CD4-positive, alpha-beta T cell (primary cell): ENCODE results near the gene PGR. TPM values are rescaled to one million over a fixed set of nuclear protein-coding genes. Genes with fewer than 3 reads are reported as not detected.

Source experiments
- ATAC-seq: fragments of 200-7000 bp; cut with Tn5 transposase; one replicate; pipeline ENCODE4 v1.10.0; 2022; ENCODE audit warnings: mild to moderate bottlenecking; ENCODE audit not compliant: poor library complexity
- CTCF ChIA-PET: fragments of 350-600 bp; sonication (Branson Sonifier 250); formaldehyde crosslinking; loops from one replicate; lab custom pipeline; 2021; ENCODE audit warnings: antibody characterized with exemption, inconsistent platforms; lab: Charles Lee
- POLR2A ChIA-PET: fragments of 350-600 bp; sonication (Branson Sonifier 250); formaldehyde crosslinking; loops from one replicate; lab custom pipeline; 2021; ENCODE audit warnings: antibody characterized with exemption, inconsistent platforms; lab: Charles Lee
- DNase-seq, 14 experiments: peaks; one replicate each; pipeline ENCODE4 v3.0.0-alpha.2; 2013 to 2020; ENCODE audit warnings: mixed read lengths in 2 of 14
- H3K27ac ChIP-seq, 2 donors: one replicate each; pipeline versions ENCODE4 v1.5.1 to v1.7.0; 2013; ENCODE audit warnings: low read length in 2 of 2, low read depth in 1 of 2, mild to moderate bottlenecking in 1 of 2
- H3K27me3 ChIP-seq, 2 experiments: 1 replicate in 1 of 2; 2 replicates in 1 of 2; pipeline versions ENCODE4 v1.6.1 to v1.7.0; 2013; ENCODE audit warnings: low read length in 2 of 2, control low read depth in 1 of 2, mild to moderate bottlenecking in 1 of 2, moderate library complexity in 1 of 2; ENCODE audit not compliant: insufficient read depth in 2 of 2, control insufficient read depth in 1 of 2
- H3K36me3 ChIP-seq: one replicate; pipeline ENCODE4 v1.6.1; 2013; ENCODE audit warnings: low read length, control low read depth; ENCODE audit not compliant: insufficient read depth
- H3K4me1 ChIP-seq: one replicate; pipeline ENCODE4 v1.6.1; 2013; ENCODE audit warnings: low read length, control low read depth; ENCODE audit not compliant: insufficient read depth
- H3K4me3 ChIP-seq: one replicate; pipeline ENCODE4 v1.5.1; 2013; ENCODE audit warnings: mild to moderate bottlenecking, low read length, moderate library complexity
- H3K9me3 ChIP-seq, 2 experiments: 1 replicate in 1 of 2; 2 replicates in 1 of 2; pipeline versions ENCODE4 v1.6.1 to v1.7.0; 2013; ENCODE audit warnings: low read length in 2 of 2, mild to moderate bottlenecking in 2 of 2, control low read depth in 1 of 2, moderate library complexity in 1 of 2; ENCODE audit not compliant: control insufficient read depth in 1 of 2, insufficient read depth in 1 of 2
- H3K27ac Mint-ChIP-seq: one replicate; pipeline ENCODE4 v1.8.0; 2020; ENCODE audit warnings: mixed read lengths
- H3K27me3 Mint-ChIP-seq: one replicate; pipeline ENCODE4 v1.8.0; 2021; ENCODE audit warnings: mixed read lengths
- H3K36me3 Mint-ChIP-seq: one replicate; pipeline ENCODE4 v1.8.0; 2021; ENCODE audit warnings: low read depth, mixed read lengths
- H3K4me1 Mint-ChIP-seq: one replicate; pipeline ENCODE4 v1.8.0; 2021; ENCODE audit warnings: low read depth, mixed read lengths
- H3K4me3 Mint-ChIP-seq: one replicate; pipeline ENCODE4 v1.8.0; 2020; ENCODE audit warnings: mild to moderate bottlenecking, mixed read lengths
- H3K9me3 Mint-ChIP-seq: one replicate; pipeline ENCODE4 v1.8.0; 2020; ENCODE audit warnings: mixed read lengths
- intact Hi-C, 2 experiments: fragments of 100-400 bp; cut with DNase I in 1 of 2; cut with micrococcal nuclease in 1 of 2; formaldehyde crosslinking; loops; one replicate each; pipeline versions ENCODE4 v1.15.1 to v1.9.0; 2023 to 2025; cut with DNase I, micrococcal nuclease
- total RNA-seq, 174 experiments: library from RNA in 2 of 174; stranded (reverse) in 2 of 174; gene quantifications; one replicate each; pipeline ENCODE4 v1.2.3 and lab custom pipeline; 2021 to 2026
- TF ChIP-seq, protein P1 (sequence below): fragments of 200-600 bp; IDR thresholded peaks from one replicate; pipeline ENCODE4 v1.8.0; 2022; ENCODE audit warnings: antibody characterized with exemption, mild to moderate bottlenecking

Gene PGR
- total RNA-seq, 2 experiments from 2014 or later, result not detected

DNA sequence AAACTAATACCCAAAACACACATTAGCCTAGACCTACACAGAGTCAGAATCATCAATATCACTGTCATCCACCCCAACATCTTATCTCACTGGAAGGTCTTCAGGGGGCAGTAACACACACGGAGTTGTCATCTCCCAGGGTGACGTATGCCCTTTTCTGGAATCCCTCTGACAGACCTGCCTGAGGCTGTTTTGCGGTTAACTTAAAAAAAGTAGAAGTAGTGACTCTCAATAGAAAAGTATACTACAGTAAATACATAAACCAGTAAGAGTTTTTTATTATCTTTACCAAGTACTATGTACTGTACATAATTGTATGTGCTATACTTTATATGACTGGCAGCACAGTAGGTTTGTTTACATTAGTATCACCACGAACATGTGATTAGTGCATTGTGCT lies 80.5 kb downstream of the PGR start:
- no peaks in the 10 kb centered on the region for H3K27me3 ChIP-seq
- H3K9me3 ChIP-seq, result no peaks in the 10 kb centered on the region
- DNase-seq, result no peak
- Mint-ChIP-seq H3K4me3 (no peak overlapping the region), H3K36me3 (no peaks in the 10 kb centered on the region), H3K4me1 (no peaks in the 10 kb centered on the region), H3K27me3 (no peaks in the 10 kb centered on the region), H3K27ac (no peak overlapping the region), H3K9me3 (peaks cover 4% of the 10 kb centered on the region)
- no peak for ATAC-seq
- TF ChIP-seq, protein P1, sequence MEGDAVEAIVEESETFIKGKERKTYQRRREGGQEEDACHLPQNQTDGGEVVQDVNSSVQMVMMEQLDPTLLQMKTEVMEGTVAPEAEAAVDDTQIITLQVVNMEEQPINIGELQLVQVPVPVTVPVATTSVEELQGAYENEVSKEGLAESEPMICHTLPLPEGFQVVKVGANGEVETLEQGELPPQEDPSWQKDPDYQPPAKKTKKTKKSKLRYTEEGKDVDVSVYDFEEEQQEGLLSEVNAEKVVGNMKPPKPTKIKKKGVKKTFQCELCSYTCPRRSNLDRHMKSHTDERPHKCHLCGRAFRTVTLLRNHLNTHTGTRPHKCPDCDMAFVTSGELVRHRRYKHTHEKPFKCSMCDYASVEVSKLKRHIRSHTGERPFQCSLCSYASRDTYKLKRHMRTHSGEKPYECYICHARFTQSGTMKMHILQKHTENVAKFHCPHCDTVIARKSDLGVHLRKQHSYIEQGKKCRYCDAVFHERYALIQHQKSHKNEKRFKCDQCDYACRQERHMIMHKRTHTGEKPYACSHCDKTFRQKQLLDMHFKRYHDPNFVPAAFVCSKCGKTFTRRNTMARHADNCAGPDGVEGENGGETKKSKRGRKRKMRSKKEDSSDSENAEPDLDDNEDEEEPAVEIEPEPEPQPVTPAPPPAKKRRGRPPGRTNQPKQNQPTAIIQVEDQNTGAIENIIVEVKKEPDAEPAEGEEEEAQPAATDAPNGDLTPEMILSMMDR, result no peak
- H3K36me3 ChIP-seq, result no peaks in the 10 kb centered on the region
- H3K4me1 ChIP-seq, result no peaks in the 10 kb centered on the region
- H3K4me3 ChIP-seq, result no peak overlapping the region
- intact Hi-C loops, result no loop called here
- ChIA-PET CTCF (no interaction called here), POLR2A (no interaction called here)
- H3K27ac ChIP-seq, result no peak overlapping the region

DNA sequence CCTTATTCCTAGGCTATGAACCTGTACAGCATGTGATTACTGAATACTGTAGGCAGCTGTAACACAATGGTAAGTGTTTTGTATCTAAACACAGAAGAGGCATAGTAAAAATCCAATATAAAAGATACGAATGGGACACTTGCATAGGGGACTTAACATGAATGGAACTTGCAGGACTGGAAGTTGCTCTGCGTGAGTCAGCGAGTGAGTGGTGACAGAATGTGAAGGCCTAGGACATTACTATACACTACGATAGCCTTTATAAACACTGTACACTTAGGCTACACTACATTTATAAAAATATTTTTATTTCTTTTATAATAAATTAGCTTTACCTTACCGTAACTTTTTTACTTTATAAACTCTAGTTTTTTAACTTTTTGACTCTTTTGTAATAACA lies 81.1 kb downstream of the PGR start:
- no peaks in the 10 kb centered on the region for H3K4me1 ChIP-seq
- no peaks in the 10 kb centered on the region for H3K27me3 Mint-ChIP-seq
- ATAC-seq, result no peak

DNA sequence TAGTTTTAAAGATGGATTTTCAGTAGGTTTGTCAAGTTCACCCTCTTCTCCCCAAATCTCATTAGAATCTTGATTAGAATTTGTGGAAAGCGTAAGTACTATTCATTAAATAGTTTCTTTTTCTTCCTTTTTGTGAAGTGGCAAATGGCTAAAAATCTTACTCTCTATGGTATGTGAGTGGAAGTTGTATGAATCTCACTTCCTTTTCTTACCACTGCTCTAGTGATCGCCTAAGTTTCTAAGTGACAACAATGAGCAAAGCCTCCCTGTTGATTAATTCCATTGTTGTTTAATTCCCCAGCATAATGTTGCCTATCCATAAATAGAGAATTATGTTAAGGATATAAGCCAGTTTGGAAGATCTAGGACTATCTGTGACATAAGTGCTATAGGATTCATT lies 82.7 kb downstream of the PGR start:
- no peak overlapping the region for H3K4me3 ChIP-seq
- H3K9me3 ChIP-seq, result no peaks in the 10 kb centered on the region
- no peak for DNase-seq
- intact Hi-C loops, result no loop called here
- Mint-ChIP-seq H3K36me3 (no peaks in the 10 kb centered on the region), H3K9me3 (peaks cover 4% of the 10 kb centered on the region), H3K27ac (no peak overlapping the region), H3K4me3 (no peak overlapping the region), H3K4me1 (no peaks in the 10 kb centered on the region), H3K27me3 (no peaks in the 10 kb centered on the region)
- no peaks in the 10 kb centered on the region for H3K27me3 ChIP-seq
- ChIA-PET POLR2A (no interaction called here), CTCF (no interaction called here)
- TF ChIP-seq, protein P1, result no peak
- no peak for ATAC-seq
- H3K36me3 ChIP-seq, result no peaks in the 10 kb centered on the region
- no peak overlapping the region for H3K27ac ChIP-seq
- H3K4me1 ChIP-seq, result no peaks in the 10 kb centered on the region

More for the DNA sequence above, 81.1 kb downstream of the PGR start:
- TF ChIP-seq, protein P1, result no peak
- peaks cover 4% of the 10 kb centered on the region for H3K9me3 Mint-ChIP-seq
- H3K36me3 Mint-ChIP-seq, result no peaks in the 10 kb centered on the region
- H3K4me3 Mint-ChIP-seq, result no peak overlapping the region
- ChIA-PET CTCF (no interaction called here), POLR2A (no interaction called here)
- Histone ChIP-seq H3K27me3 (no peaks in the 10 kb centered on the region), H3K27ac (no peak overlapping the region), H3K4me3 (no peak overlapping the region), H3K36me3 (no peaks in the 10 kb centered on the region), H3K9me3 (no peaks in the 10 kb centered on the region)
- DNase-seq, result no peak
- intact Hi-C loops, result no loop called here
- H3K27ac Mint-ChIP-seq, result no peak overlapping the region
- no peaks in the 10 kb centered on the region for H3K4me1 Mint-ChIP-seq
